Thyroid gland (tissue), 4 donors: ENCODE results near the gene RNF5. TPM values are rescaled to one million over a fixed set of nuclear protein-coding genes. Genes with fewer than 3 reads are reported as not detected.
A peak's percentile ranks its signal among the peaks of the same experiment; 100 is the strongest.

Experiments used
- DNase-seq, 2 donors: peaks; one replicate each; pipeline ENCODE4 v3.0.0-alpha.2; 2019
- H3K27ac ChIP-seq, 3 donors: fragments of 200-600 bp; sonication (generic); 1 replicate in 2 of 3; 2 replicates in 1 of 3; pipeline ENCODE4 v1.5.1; 2016 to 2019; ENCODE audit warnings: mild to moderate bottlenecking in 1 of 3, moderate library complexity in 1 of 3
- H3K27me3 ChIP-seq: fragments of 200-600 bp; sonication (generic); one replicate; pipeline ENCODE4 v1.5.1; 2019
- H3K36me3 ChIP-seq, 2 donors: fragments of 200-600 bp; sonication (generic); one replicate each; pipeline ENCODE4 v1.5.1; 2016 to 2019
- H3K4me1 ChIP-seq, 2 donors: fragments of 200-600 bp; sonication (generic); one replicate each; pipeline ENCODE4 v1.5.1; 2017 to 2019
- H3K4me3 ChIP-seq, 3 donors: fragments of 200-600 bp; sonication (generic); replicated peaks in 1 of 3; 1 replicate in 2 of 3; 2 replicates in 1 of 3; pipeline ENCODE4 v1.5.1; 2016; ENCODE audit warnings: mild to moderate bottlenecking in 1 of 3
- H3K9me3 ChIP-seq: fragments of 200-600 bp; sonication (generic); one replicate; pipeline ENCODE4 v1.5.1; 2017
- POLR2A ChIP-seq, 2 donors: fragments of 450-650 bp; IDR thresholded peaks; one replicate each; pipeline ENCODE4 v1.6.1; 2017; ENCODE audit warnings: antibody characterized with exemption in 2 of 2, mild to moderate bottlenecking in 2 of 2, moderate library complexity in 1 of 2
- WGBS, 2 donors: methylation state at CpG; one replicate each; pipeline ENCODE4 v1.1.5; 2017; 5-methylcytosine and 5-hydroxymethylcytosine counted together
- intact Hi-C: fragments of 100-400 bp; cut with DNase I; formaldehyde crosslinking; loops from one replicate; pipeline ENCODE4 v1.15.1; 2023
- total RNA-seq, 4 donors: library from RNA; depleted of rRNA; stranded (reverse); fragments of >200 nt; gene quantifications; one replicate each; pipeline ENCODE4 v1.2.3, GENCODE V29; 2016
- TF ChIP-seq, protein P1 (sequence below), 6 experiments: fragments of 200-600 bp in 3 of 6; fragments of 450-650 bp in 3 of 6; sonication (generic) in 3 of 6; IDR thresholded peaks; one replicate each; pipeline ENCODE4 v1.5.1; 2016 to 2019; ENCODE audit warnings: antibody characterized with exemption in 6 of 6, mild to moderate bottlenecking in 2 of 6, inconsistent platforms in 1 of 6, moderate library complexity in 1 of 6

RNF5 gene
- total RNA-seq, 4 donors from 2014 or later = 64.0 to 114 (median 107) TPM

DNA sequence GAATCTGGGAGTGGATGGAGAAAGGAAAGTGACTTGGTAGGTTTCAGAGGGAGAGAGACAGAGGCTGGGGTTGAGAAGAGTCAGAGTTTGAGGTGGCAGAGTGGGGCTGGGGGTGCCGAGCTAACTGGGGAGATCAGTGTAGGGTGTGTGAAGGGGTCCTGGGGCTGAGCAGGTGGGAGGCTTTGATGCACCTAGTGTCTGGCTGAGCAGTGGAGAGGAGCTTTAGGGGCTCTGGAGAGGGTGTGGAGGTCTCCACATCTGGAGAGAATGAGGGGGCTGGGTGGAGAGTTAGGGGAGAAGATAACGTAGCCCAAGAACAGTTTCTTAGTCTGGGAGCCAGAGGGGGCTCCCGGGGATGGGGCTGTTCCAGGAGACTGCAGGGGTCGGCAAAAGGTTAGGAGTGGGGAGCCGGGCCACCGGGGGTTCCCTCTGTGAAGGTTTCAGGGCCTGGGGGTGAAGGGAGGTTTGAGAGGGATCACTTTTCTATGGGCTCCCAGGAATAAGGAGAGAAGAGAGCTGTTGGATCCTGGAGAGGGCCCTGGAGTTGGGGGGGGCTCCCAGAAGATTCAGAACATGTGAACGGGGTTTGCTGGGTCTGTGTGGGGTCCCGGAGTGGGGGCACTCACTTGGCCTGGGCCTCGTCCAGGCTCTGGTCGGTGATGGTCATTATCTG, 11.0 kb downstream of the RNF5 start:
- Histone ChIP-seq H3K27me3 (no peaks in the 10 kb centered on the region), H3K4me1 (peaks cover 27 to 62% of the 10 kb centered on the region in 2 donors), H3K4me3 (peak overlapping the region; percentile 27 to 64 (median 40)), H3K9me3 (no peaks in the 10 kb centered on the region), H3K36me3 (peaks cover 6 to 13% of the 10 kb centered on the region in 2 donors), H3K27ac (peak overlapping the region; percentile 97 to 99 (median 98))
- intact Hi-C loops = no loop called here
- peak in 1 of 2 donors; percentile 20 for DNase-seq
- WGBS, 2 donors = 1 to 2% methylated on average over 7 to 10 of the region's 10 CpGs
- TF ChIP-seq, protein P1, sequence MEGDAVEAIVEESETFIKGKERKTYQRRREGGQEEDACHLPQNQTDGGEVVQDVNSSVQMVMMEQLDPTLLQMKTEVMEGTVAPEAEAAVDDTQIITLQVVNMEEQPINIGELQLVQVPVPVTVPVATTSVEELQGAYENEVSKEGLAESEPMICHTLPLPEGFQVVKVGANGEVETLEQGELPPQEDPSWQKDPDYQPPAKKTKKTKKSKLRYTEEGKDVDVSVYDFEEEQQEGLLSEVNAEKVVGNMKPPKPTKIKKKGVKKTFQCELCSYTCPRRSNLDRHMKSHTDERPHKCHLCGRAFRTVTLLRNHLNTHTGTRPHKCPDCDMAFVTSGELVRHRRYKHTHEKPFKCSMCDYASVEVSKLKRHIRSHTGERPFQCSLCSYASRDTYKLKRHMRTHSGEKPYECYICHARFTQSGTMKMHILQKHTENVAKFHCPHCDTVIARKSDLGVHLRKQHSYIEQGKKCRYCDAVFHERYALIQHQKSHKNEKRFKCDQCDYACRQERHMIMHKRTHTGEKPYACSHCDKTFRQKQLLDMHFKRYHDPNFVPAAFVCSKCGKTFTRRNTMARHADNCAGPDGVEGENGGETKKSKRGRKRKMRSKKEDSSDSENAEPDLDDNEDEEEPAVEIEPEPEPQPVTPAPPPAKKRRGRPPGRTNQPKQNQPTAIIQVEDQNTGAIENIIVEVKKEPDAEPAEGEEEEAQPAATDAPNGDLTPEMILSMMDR (IDR thresholded peaks at IDR 0.05) = no peak
- TF ChIP-seq POLR2A (IDR thresholded peaks at IDR 0.05) = no peak

- intact Hi-C loops = no loop called here
- Histone ChIP-seq H3K9me3 (no peaks in the 10 kb centered on the region), H3K36me3 (peaks cover 6 to 13% of the 10 kb centered on the region in 2 donors), H3K4me3 (peak overlapping the region; percentile 27 to 64 (median 40)), H3K27me3 (no peaks in the 10 kb centered on the region), H3K27ac (peak overlapping the region; percentile 97 to 99 (median 98)), H3K4me1 (peaks cover 24 to 60% of the 10 kb centered on the region in 2 donors)
- DNase-seq = no peak
- WGBS, 2 donors = 20% methylated on average over 1 of the region's 23 CpGs; no CpG with 5 or more reads in 1 of the 2 donors
- no peak for TF ChIP-seq POLR2A (IDR thresholded peaks at IDR 0.05)
- TF ChIP-seq, protein P1 (IDR thresholded peaks at IDR 0.05) = no peak
Observed at GRCh38 chr6:32189742-32190053, 11.5 kb downstream of the RNF5 start.

DNA sequence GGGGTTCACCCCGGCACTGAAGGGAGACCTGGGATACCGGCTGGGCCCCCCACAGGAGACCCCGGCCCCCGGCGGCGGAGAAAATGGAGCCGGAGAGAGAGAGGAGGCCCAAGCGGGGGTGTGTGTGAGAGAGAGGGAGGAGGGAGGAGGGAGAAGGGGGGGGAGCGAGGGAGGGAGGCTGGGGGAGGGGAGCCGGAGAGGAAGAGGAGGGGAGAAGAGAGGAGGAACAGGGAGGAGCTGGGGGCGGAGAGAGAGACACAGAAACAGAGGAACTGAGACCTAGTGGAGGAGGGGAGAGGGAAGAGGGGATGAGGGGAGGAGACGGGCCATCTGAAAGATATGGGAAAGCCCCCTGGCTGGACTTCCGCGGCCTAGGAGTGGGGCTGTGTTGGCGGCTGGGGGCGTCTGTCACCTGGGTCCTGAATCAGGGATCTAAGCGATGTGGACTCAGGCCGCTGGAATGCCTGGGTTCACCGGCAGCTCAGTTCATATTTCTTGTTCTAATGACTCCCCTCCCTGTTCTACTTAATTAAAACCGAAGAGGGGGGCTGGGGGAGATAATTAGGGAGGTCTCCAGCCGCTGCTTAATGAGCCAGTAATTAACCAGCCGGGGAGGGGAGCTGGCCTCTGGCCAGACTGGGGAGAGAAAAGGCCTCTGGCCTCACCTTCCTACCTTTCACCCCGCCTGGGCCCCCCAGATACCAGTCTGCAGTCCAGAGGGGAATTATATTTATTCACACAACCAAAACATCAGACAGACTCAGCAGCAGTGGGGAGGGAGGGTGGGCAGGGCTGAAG, 12.0 kb downstream of the RNF5 start, which contains the start of gene PBX2:
Gene PBX2 (minus strand): TSS at position 149 of the 798 bp plus-strand sequence. CDS start 287 bp downstream, outside the sequence.
- 2% methylated on average over 17 to 23 of the region's 23 CpGs for WGBS, 2 donors
- peak; percentile 96 for DNase-seq
- peaks cover 29 to 60% of the 10 kb centered on the region in 2 donors for H3K4me1 ChIP-seq
- peak within 1 kb of the TSS; percentile 40 to 64 (median 40) for H3K4me3 ChIP-seq
- peaks cover 6 to 13% of the 10 kb centered on the region in 2 donors for H3K36me3 ChIP-seq
- H3K27ac ChIP-seq = peak within 1 kb of the TSS; percentile 97 to 99 (median 98)
- TF ChIP-seq, protein P1 (IDR thresholded peaks at IDR 0.05) = no peak
- peak in 1 of 2 donors; percentile 86 for TF ChIP-seq POLR2A (IDR thresholded peaks at IDR 0.05)
- no peaks in the 10 kb centered on the region for H3K27me3 ChIP-seq
- H3K9me3 ChIP-seq = no peaks in the 10 kb centered on the region
- intact Hi-C loops = no loop called here

DNA sequence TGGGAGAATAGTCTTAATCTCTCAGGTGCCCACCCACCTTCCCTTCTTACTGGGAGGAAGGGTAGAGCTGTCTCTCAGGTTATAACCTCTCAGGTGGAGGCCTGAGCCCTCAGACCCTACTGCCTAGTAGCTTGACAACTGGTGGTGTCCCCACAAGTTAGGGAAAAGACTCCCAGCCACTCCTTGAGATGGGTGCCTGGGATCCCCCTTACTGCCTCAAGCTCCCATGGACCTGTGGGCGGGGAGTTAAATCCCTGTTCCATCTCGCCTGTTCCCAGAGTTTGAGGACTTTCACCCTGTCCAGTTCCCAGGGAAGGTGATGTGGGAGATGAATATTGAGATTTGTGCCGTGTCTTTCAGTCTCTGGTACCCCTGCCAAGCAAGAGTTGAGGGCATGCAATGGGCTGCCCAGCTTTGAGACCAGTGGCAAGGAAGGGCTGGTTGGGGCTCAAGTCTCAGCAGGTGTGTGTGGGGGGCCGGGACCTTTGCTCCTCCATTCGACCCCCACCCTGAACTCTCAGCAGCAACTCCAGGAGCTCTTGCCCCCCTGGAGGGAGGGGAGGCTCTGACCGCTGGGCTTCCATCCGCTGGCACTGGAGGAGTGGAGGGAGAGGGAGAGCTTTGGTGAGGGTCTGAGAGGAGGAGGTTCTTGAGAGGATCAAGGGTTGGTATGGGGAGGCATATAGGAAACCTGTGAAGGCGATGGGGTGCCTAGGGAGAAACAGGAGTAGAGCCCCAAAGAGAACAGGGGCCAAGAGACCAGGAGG, 12.9 kb downstream of the RNF5 start:
- peaks cover 6 to 13% of the 10 kb centered on the region in 2 donors for H3K36me3 ChIP-seq
- WGBS, 2 donors = 84 to 86% methylated on average over 8 of the region's 8 CpGs
- DNase-seq = no peak

More for the DNA sequence above, 12.9 kb downstream of the RNF5 start:
- Histone ChIP-seq H3K27me3 (no peaks in the 10 kb centered on the region), H3K9me3 (no peaks in the 10 kb centered on the region), H3K4me1 (peaks cover 26 to 57% of the 10 kb centered on the region in 2 donors), H3K27ac (peak overlapping the region; percentile 97 to 99 (median 98)), H3K4me3 (no peak overlapping the region)
- intact Hi-C loops = no loop called here
- TF ChIP-seq, protein P1 (IDR thresholded peaks at IDR 0.05) = no peak
- no peak for TF ChIP-seq POLR2A (IDR thresholded peaks at IDR 0.05)
